HL-60 (cell line): ENCODE data around the gene YWHAQ.

Experiments
- CTCF ChIP-seq: IDR thresholded peaks from one replicate; pipeline ENCODE4 v1.5.1; 2011; ENCODE audit warnings: low read length, control low read depth, inconsistent platforms; ENCODE audit not compliant: insufficient read depth
- POLR2AphosphoS5 ChIP-seq: IDR thresholded peaks from 2 replicates; pipeline ENCODE4 v1.6.1; 2012; ENCODE audit warnings: low read depth
- REST ChIP-seq: IDR thresholded peaks from 2 replicates; pipeline ENCODE4 v1.6.1; 2012; ENCODE audit warnings: low read depth; ENCODE audit not compliant: insufficient replicate concordance
- SPI1 ChIP-seq: IDR thresholded peaks from 2 replicates; pipeline ENCODE4 v1.6.1; 2012; ENCODE audit warnings: low read depth, mild to moderate bottlenecking, borderline replicate concordance

DNA sequence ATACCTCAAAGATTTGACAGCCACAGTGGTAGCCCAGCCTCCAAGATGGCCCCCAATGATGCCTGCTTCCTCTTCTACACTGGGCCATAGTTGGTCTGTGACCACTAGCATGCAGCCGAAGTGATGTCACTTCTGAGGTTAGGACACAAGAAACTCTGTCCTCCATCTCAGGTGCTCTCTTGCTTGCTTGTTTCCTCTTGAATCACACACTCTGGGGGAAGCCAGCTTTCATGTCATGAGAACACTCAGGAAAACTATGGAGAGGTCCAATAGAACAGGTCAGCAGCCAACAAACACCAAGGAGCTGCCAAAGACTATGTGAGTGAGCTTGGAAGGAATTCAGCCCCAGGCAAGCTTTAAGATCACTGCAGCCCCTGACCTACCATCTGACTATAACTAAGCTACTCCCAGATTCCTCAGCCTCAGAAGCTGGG lies 71.8 kb downstream of the YWHAQ start:
- TF ChIP-seq CTCF (no peak), POLR2AphosphoS5 (no peak), REST (no peak), SPI1 (no peak)
